HCT116 (cell line): ENCODE results near the gene CELA2B. TPM values are rescaled to one million over a fixed set of nuclear protein-coding genes. Genes with fewer than 3 reads are reported as not detected.

Source experiments
- ATAC-seq: fragments of 200-7000 bp; cut with Tn5 transposase; 2 replicates; pipeline ENCODE4 v1.9.1; 2020; ENCODE audit warnings: mild to moderate bottlenecking, moderate library complexity
- BruUV-seq: library from RNA; stranded (reverse); fragments of 400-500 nt; replicated peaks from 2 replicates; lab custom pipeline; 2021; lab: Mats Ljungman, UMichigan
- CTCF ChIA-PET: fragments of 300-600 bp; sonication (Branson Sonifier 250); formaldehyde crosslinking; loops from one replicate; lab custom pipeline; 2021; ENCODE audit warnings: antibody characterized with exemption; lab: Charles Lee
- POLR2A ChIA-PET: fragments of 300-600, 350-600 bp; sonication (Branson Sonifier 250); formaldehyde crosslinking; loops from one replicate; lab custom pipeline; 2021; ENCODE audit warnings: antibody characterized with exemption; lab: Charles Lee
- RAD21 ChIA-PET, 2 experiments: fragments of 300-600 bp; sonication (Branson Sonifier 250); formaldehyde crosslinking; loops; one replicate each; lab custom pipeline; 2023; ENCODE audit warnings: low total read pairs in 2 of 2; ENCODE audit not compliant: uncharacterized antibody in 2 of 2, unreplicated experiment in 2 of 2, low non-redundant PET in 1 of 2; lab: Charles Lee
- DNase-seq: peaks from one replicate; pipeline ENCODE4 v3.0.0-alpha.2; 2010; ENCODE audit warnings: low read depth, low spot score
- H2AFZ ChIP-seq: fragments of 200-600 bp; shearing (Covaris generic), sonication (generic); 2 replicates; pipeline ENCODE4 v1.6.1; 2017; ENCODE audit warnings: low read depth, mixed run types, mixed read lengths, antibody characterized with exemption, low read length; ENCODE audit not compliant: poor library complexity, severe bottlenecking
- H3K27ac ChIP-seq: 2 replicates; pipeline ENCODE4 v1.5.1; 2012; ENCODE audit warnings: low read depth, low read length
- H3K27me3 ChIP-seq: fragments of 200-600 bp; sonication (generic); 2 replicates; pipeline ENCODE4 v1.6.1; 2016; ENCODE audit warnings: mixed run types, low read length, mixed read lengths; ENCODE audit not compliant: insufficient read depth
- H3K36me3 ChIP-seq, 2 experiments: fragments of 200-500 bp in 1 of 2; fragments of 200-600 bp in 1 of 2; sonication (Bioruptor generic) in 1 of 2; sonication (generic) in 1 of 2; 2 replicates each; pipeline versions ENCODE4 v1.5.1 to v1.6.1; 2014 to 2016; ENCODE audit warnings: low read length in 2 of 2, inconsistent platforms in 1 of 2, mixed read lengths in 1 of 2, mixed run types in 1 of 2; ENCODE audit not compliant: insufficient read depth in 2 of 2, control insufficient read depth in 1 of 2
- H3K4me1 ChIP-seq, 2 experiments: fragments of 200-600 bp in 1 of 2; sonication (generic) in 1 of 2; 2 replicates each; pipeline versions ENCODE4 v1.5.1 to v1.6.1; 2012 to 2017; ENCODE audit warnings: low read length in 2 of 2, inconsistent platforms in 1 of 2, mild to moderate bottlenecking in 1 of 2, mixed read lengths in 1 of 2, mixed run types in 1 of 2, moderate library complexity in 1 of 2; ENCODE audit not compliant: insufficient read depth in 2 of 2, control insufficient read depth in 1 of 2
- H3K4me2 ChIP-seq: fragments of 200-600 bp; sonication (generic); 2 replicates; pipeline ENCODE4 v1.6.1; 2017; ENCODE audit warnings: mixed run types, low read length, mixed read lengths
- H3K4me3 ChIP-seq, 2 experiments: fragments of 200-600 bp in 1 of 2; sonication (generic) in 1 of 2; replicated peaks in 1 of 2; 2 replicates each; pipeline ENCODE4 v1.5.1; 2011 to 2016; ENCODE audit warnings: low read length in 2 of 2, control low read depth in 1 of 2, low read depth in 1 of 2, mild to moderate bottlenecking in 1 of 2, mixed read lengths in 1 of 2, mixed run types in 1 of 2
- H3K79me2 ChIP-seq: fragments of 200-600 bp; sonication (generic); 2 replicates; pipeline ENCODE4 v1.6.1; 2017; ENCODE audit warnings: mild to moderate bottlenecking, mixed run types, low read length, moderate library complexity, mixed read lengths; ENCODE audit not compliant: insufficient read depth
- H3K9ac ChIP-seq: fragments of 200-600 bp; sonication (generic); 2 replicates; pipeline ENCODE4 v1.6.1; 2016; ENCODE audit warnings: low read length, mixed read lengths
- H3K9me2 ChIP-seq: fragments of 200-600 bp; sonication (generic), shearing (Covaris generic); 2 replicates; pipeline ENCODE4 v1.6.1; 2017; ENCODE audit warnings: mixed run types, mild to moderate bottlenecking, moderate library complexity; ENCODE audit not compliant: insufficient read depth
- H3K9me3 ChIP-seq, 2 experiments: fragments of 200-500 bp in 1 of 2; fragments of 200-600 bp in 1 of 2; sonication (Bioruptor generic) in 1 of 2; sonication (generic) in 1 of 2; 2 replicates each; pipeline ENCODE4 v1.6.1; 2014 to 2017; ENCODE audit warnings: low read length in 2 of 2, mixed read lengths in 2 of 2, inconsistent platforms in 1 of 2, low read depth in 1 of 2, mild to moderate bottlenecking in 1 of 2, mixed run types in 1 of 2, moderate library complexity in 1 of 2; ENCODE audit not compliant: control insufficient read depth in 1 of 2, insufficient read depth in 1 of 2
- H4K20me1 ChIP-seq: fragments of 200-600 bp; sonication (generic), shearing (Covaris generic); 2 replicates; pipeline ENCODE4 v1.6.1; 2017; ENCODE audit warnings: mixed run types, mild to moderate bottlenecking, moderate library complexity; ENCODE audit not compliant: insufficient read depth
- CBX3 ChIP-seq: IDR thresholded peaks from 2 replicates; pipeline ENCODE4 v1.6.1; 2012; ENCODE audit warnings: low read depth
- CEBPB ChIP-seq: IDR thresholded peaks from 2 replicates; pipeline ENCODE4 v1.6.1; 2012; ENCODE audit warnings: low read depth
- CTCF ChIP-seq, 3 experiments: fragments of 200-600 bp in 1 of 3; sonication (generic) in 1 of 3; IDR thresholded peaks in 2 of 3; conservative IDR thresholded peaks in 1 of 3; 2 replicates each; pipeline ENCODE4 v1.5.1; 2012 to 2017; ENCODE audit warnings: low read depth in 2 of 3, low read length in 2 of 3, antibody characterized with exemption in 1 of 3, borderline replicate concordance in 1 of 3, control low read depth in 1 of 3, mild to moderate bottlenecking in 1 of 3, mixed read lengths in 1 of 3, mixed run types in 1 of 3, moderate library complexity in 1 of 3; ENCODE audit not compliant: insufficient read depth in 1 of 3
- EZH2 ChIP-seq: fragments of 200-600 bp; sonication (generic); IDR thresholded peaks from 2 replicates; pipeline ENCODE4 v1.6.1; 2017; ENCODE audit warnings: antibody characterized with exemption, mixed run types
- FOSL1 ChIP-seq: IDR thresholded peaks from 2 replicates; pipeline ENCODE4 v1.6.1; 2012; ENCODE audit warnings: low read depth
- JUND ChIP-seq: IDR thresholded peaks from 2 replicates; pipeline ENCODE4 v1.6.1; 2012
- POLR2A ChIP-seq: IDR thresholded peaks from 2 replicates; pipeline ENCODE4 v1.7.0; 2011; ENCODE audit warnings: borderline replicate concordance; ENCODE audit not compliant: insufficient read depth, insufficient read length; ENCODE audit errors: extremely low read depth
- POLR2AphosphoS5 ChIP-seq: IDR thresholded peaks from 2 replicates; pipeline ENCODE4 v1.6.1; 2011; ENCODE audit warnings: mild to moderate bottlenecking, low read depth, low read length, moderate library complexity
- RAD21 ChIP-seq: IDR thresholded peaks from 2 replicates; pipeline ENCODE4 v1.6.1; 2012; ENCODE audit warnings: low read depth, mild to moderate bottlenecking
- SIN3A ChIP-seq: IDR thresholded peaks from 2 replicates; pipeline ENCODE4 v1.6.1; 2012; ENCODE audit warnings: low read depth
- SRF ChIP-seq: IDR thresholded peaks from 2 replicates; pipeline ENCODE4 v1.6.1; 2012; ENCODE audit warnings: low read depth
- YY1 ChIP-seq: IDR thresholded peaks from 2 replicates; pipeline ENCODE4 v1.6.1; 2011; ENCODE audit warnings: low read length, low read depth, moderate library complexity, mild to moderate bottlenecking; ENCODE audit not compliant: insufficient replicate concordance; ENCODE audit errors: extremely low read depth
- ZBTB33 ChIP-seq: IDR thresholded peaks from 2 replicates; pipeline ENCODE4 v1.6.1; 2011; ENCODE audit warnings: mild to moderate bottlenecking, low read length, moderate library complexity; ENCODE audit not compliant: insufficient replicate concordance; ENCODE audit errors: extremely low read depth
- ZFX ChIP-seq: fragments of 450-650 bp; IDR thresholded peaks from 2 replicates; pipeline ENCODE4 v1.6.1; 2017
- intact Hi-C: fragments of 100-400 bp; cut with micrococcal nuclease; formaldehyde crosslinking; loops from 2 replicates; pipeline ENCODE4 v1.10.0; 2022
- total RNA-seq: library from RNA; stranded (reverse); gene quantifications from one replicate; pipeline ENCODE4 v1.2.1, GENCODE V29; 2021; ENCODE audit not compliant: unreplicated experiment
- TF ChIP-seq, protein P1 (sequence below): IDR thresholded peaks from 2 replicates; pipeline ENCODE4 v1.6.1; 2012; ENCODE audit warnings: low read depth

CELA2B gene
- total RNA-seq, 1 experiment from 2014 or later, result not detected

DNA sequence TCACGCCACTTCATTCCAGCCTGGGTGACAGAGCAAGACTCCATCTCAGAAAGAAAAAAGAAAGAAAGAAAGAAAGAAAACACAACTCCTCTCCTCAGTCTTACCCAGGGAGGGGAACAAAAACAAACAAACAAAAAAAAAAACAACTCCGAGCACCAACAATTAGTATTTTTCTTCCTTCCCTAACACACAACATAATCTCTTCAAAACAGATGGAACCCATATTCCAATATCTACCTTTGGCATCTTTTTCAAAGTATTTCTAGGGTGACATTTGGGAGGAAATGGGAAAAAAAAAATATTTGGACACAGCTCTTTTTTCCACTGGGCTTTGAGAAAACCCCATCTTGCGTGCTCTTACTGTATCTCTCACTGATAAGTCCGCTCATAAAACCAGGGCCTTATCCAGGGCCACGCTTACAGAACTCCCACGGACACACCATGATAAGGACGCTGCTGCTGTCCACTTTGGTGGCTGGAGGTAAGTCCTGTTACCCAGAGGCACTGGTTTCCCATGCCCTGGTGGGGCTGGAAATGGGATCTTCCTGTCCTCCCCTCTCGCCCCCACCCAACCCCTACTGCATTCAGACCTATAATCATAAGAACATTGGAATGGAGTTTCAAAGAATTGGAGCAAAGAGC, 19.5 kb upstream of the CELA2B start, which contains the start of gene CELA2A:
Gene CELA2A, plus strand, starts transcription at position 420 of the 642 bp plus-strand sequence. Its CDS starts 22 bp downstream, at position 442.
- H3K27me3 ChIP-seq, result no peaks in the 10 kb centered on the region
- ChIA-PET RAD21 (no interaction called here), CTCF (no interaction called here), POLR2A (no interaction called here)
- no peak for TF ChIP-seq ZBTB33
- TF ChIP-seq SRF, result no peak
- TF ChIP-seq POLR2AphosphoS5, result no peak
- no peak for TF ChIP-seq RAD21
- no peak for TF ChIP-seq CTCF (IDR thresholded peaks at IDR 0.05 in 2 of 3, conservative IDR thresholded peaks at IDR 0.05 in 1 of 3; ENCODE audit: borderline replicate concordance in 1 of 3, insufficient read depth in 1 of 3, low read depth in 2 of 3, low read length in 2 of 3)
- TF ChIP-seq, protein P1, sequence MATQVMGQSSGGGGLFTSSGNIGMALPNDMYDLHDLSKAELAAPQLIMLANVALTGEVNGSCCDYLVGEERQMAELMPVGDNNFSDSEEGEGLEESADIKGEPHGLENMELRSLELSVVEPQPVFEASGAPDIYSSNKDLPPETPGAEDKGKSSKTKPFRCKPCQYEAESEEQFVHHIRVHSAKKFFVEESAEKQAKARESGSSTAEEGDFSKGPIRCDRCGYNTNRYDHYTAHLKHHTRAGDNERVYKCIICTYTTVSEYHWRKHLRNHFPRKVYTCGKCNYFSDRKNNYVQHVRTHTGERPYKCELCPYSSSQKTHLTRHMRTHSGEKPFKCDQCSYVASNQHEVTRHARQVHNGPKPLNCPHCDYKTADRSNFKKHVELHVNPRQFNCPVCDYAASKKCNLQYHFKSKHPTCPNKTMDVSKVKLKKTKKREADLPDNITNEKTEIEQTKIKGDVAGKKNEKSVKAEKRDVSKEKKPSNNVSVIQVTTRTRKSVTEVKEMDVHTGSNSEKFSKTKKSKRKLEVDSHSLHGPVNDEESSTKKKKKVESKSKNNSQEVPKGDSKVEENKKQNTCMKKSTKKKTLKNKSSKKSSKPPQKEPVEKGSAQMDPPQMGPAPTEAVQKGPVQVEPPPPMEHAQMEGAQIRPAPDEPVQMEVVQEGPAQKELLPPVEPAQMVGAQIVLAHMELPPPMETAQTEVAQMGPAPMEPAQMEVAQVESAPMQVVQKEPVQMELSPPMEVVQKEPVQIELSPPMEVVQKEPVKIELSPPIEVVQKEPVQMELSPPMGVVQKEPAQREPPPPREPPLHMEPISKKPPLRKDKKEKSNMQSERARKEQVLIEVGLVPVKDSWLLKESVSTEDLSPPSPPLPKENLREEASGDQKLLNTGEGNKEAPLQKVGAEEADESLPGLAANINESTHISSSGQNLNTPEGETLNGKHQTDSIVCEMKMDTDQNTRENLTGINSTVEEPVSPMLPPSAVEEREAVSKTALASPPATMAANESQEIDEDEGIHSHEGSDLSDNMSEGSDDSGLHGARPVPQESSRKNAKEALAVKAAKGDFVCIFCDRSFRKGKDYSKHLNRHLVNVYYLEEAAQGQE, result no peak
- no peak for TF ChIP-seq SIN3A
- TF ChIP-seq CBX3, result no peak
- no peak for TF ChIP-seq FOSL1
- TF ChIP-seq EZH2, result no peak
- TF ChIP-seq POLR2A, result no peak
- TF ChIP-seq ZFX, result no peak
- TF ChIP-seq CEBPB, result no peak
- no peak for TF ChIP-seq JUND
- no peak for TF ChIP-seq YY1
- H3K9ac ChIP-seq, result no peak within 1 kb of the TSS
- DNase-seq (no peak), ATAC-seq (no peak)
- H3K79me2 ChIP-seq, result no peaks in the 10 kb centered on the region
- no peak within 1 kb of the TSS for H3K4me2 ChIP-seq
- no peak within 1 kb of the TSS for H2AFZ ChIP-seq
- H3K9me3 ChIP-seq, result peaks cover 0 to 3% of the 10 kb centered on the region in 2 experiments; a peak in 1 of 4 replicates
- no peak within 1 kb of the TSS for H3K4me3 ChIP-seq
- no peaks in the 10 kb centered on the region for H3K36me3 ChIP-seq
- no peaks in the 10 kb centered on the region for H4K20me1 ChIP-seq
- peaks cover 3 to 10% of the 10 kb centered on the region in 2 experiments; a peak in 3 of 4 replicates for H3K4me1 ChIP-seq
- H3K9me2 ChIP-seq, result no peaks in the 10 kb centered on the region
- no peak within 1 kb of the TSS for H3K27ac ChIP-seq
- no TSS peak for BruUV-seq
- intact Hi-C loops, result loop anchor here (1.0 kb wide), 1 partner anchor 19 kb away; no protein-coding TSS in a partner anchor
